HG03342 (cell line): Measurements from ENCODE around the gene SPRYD7.
"Not testable (repeated sequence)": the region's sequence is repeated elsewhere in the genome, so short reads cannot be mapped to it uniquely, and the experiment has no call there.

ENCODE experiments used
- ATAC-seq: cut with Tn5 transposase; IDR thresholded peaks from one replicate; pipeline ENCODE4 v1.9.1; 2021; ENCODE audit warnings: mild to moderate bottlenecking, moderate library complexity; ENCODE audit not compliant: unreplicated experiment

The SPRYD7 gene

GRCh38 chr13:49933511-49933910 lies 2.6 kb downstream of the SPRYD7 start:
- ATAC-seq, result no peak

DNA sequence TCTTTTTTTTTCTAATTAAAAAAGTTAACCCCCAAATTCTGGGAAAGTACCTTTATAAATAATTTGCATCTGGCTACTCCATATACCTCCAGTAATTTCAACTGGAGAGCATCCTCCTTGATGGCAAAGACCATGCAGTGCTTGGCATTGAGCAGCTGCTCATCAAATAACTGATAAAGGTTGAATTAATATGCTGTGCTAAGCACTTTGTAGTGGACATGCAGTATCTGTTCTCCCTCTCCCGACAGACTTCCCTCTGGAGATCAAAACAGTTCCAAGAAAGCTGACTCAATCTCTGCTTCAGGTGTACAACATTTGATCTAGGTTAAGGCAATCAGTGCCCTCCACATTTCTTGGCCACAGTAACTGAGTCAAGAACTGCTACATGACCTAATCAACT lies 3.3 kb downstream of the SPRYD7 start:
- ATAC-seq, result no peak

- no peak for ATAC-seq
Observed at GRCh38 chr13:49932066-49932465, 4.1 kb downstream of the SPRYD7 start.

- ATAC-seq, result no peak
Observed at GRCh38 chr13:49927755-49928154, 8.4 kb downstream of the SPRYD7 start.

DNA sequence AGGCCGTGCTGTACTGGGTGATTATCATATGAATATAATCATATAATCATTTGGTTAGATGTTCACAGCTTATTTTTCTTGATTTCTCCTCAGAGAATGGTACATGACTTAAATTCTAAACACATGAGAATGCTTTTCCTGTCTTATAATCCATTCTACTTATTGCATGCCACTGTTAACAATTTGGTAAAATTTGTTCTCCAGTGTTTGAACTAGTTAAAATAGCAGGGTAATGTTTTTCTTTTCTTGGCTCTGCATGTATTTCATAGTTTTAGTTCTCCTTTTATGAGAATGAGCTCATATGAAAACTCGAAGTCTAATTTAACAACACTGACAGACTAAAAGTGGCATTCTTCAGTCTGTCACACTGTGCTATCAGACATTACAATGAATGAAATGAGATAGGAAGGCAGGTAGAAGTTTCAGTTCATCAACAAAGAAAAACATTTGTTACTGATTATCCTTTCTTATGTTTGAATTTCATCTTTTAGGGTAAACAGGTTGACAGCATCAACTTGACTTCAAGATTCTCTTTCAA lies 10.2 kb downstream of the SPRYD7 start:
- no peak for ATAC-seq

- ATAC-seq, result no peak
Observed at GRCh38 chr13:49922301-49922700, 13.8 kb downstream of the SPRYD7 start.

GRCh38 chr13:49920969-49921368 lies 15.2 kb downstream of the SPRYD7 start:
- ATAC-seq, result not testable (repeated sequence)

DNA sequence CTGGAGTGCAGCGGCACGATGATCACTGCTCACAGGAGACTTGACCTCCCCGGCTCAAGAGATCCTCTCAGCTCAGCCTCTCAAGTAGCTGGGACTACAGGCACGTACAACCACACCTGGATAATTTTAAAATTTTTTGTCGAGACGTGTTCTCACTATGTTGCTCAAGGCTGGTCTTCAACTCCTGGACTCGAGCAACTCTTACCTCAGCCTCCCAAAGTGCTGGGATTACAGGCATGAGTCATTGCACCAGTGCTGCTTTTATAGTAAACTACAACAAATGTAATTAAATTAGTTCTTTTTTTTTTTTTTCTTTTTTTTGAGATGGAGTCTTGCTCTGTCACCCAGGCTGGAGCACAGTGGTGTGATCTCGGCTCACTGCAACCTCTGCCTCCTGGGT lies 18.0 kb downstream of the SPRYD7 start:
- ATAC-seq, result not testable (repeated sequence)

DNA sequence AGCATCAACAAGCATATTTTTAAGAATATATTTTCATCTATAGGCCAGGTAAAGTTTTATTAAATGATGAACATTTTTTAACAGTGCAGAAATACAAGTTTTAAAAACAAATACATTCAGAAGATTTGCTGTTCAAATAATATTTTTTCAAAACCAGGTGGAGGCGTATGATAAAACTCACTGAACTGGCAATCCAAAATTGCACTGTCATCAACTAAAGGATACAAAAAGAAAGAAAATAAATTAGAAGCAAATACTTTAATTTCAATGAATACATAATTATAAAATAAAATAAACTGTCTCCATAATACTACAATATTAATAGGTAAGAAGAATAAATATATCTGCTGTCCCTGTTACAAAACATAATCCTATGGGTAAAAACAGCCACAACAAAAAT lies 21.2 kb downstream of the SPRYD7 start:
- ATAC-seq, result no peak

DNA sequence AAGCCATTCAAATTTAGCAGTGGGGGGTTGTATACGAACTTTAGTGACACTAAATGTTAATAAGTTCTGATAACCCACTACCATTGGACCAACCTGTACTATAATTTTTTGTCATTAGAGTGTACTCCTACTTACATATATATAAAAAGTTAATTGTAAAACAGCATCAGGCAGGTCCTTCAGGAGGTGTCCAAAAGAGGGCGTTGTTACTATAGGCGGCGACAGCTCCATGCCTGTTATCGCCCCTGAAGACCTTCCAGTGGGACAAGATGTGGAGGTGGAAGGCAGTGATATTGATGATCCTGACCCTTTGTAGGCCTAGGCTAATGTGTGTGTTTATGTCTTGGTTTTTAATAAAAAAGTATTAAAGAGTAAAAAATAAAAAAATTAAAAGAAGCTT lies 27.5 kb downstream of the SPRYD7 start:
- no peak for ATAC-seq

- no peak for ATAC-seq
Observed at GRCh38 chr13:49904729-49905456, 31.2 kb downstream of the SPRYD7 start.

GRCh38 chr13:49898792-49899191 lies 37.3 kb downstream of the SPRYD7 start:
- no peak for ATAC-seq

- no peak for ATAC-seq
Observed at GRCh38 chr13:49897713-49898112, 38.4 kb downstream of the SPRYD7 start.

- ATAC-seq, result no peak
Observed at GRCh38 chr13:49895826-49896225, 40.3 kb downstream of the SPRYD7 start.

- no peak for ATAC-seq
Observed at GRCh38 chr13:49893591-49893990, 42.5 kb downstream of the SPRYD7 start.

- no peak for ATAC-seq
Observed at GRCh38 chr13:49890376-49890775, 45.8 kb downstream of the SPRYD7 start.

- no peak for ATAC-seq
Observed at GRCh38 chr13:49878682-49879081, 57.5 kb downstream of the SPRYD7 start.

GRCh38 chr13:49877629-49878218 lies 58.4 kb downstream of the SPRYD7 start:
- ATAC-seq, result no peak

- no peak for ATAC-seq
Observed at GRCh38 chr13:49874430-49874829, 61.7 kb downstream of the SPRYD7 start.

DNA sequence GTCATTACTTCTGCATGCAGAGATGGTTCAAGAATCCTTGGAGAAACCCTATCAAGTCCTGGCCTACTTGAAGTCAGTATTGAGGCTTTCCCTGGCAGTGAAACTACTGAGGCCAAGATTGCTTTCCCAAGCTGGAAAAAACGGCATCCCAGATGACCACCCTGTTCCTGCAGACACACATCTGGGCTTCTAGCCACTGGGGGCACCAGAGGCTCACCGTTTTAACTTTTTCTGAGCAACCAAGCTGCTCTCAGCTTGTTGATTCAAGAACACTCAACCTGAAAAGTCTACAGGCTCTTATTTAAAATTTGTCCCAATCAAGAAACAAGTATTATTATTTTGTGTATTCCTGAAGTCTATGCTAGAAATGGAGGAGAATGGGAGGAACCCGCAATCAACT lies 66.6 kb downstream of the SPRYD7 start:
- ATAC-seq, result no peak

GRCh38 chr13:49867834-49868233 lies 68.3 kb downstream of the SPRYD7 start:
- ATAC-seq, result no peak

DNA sequence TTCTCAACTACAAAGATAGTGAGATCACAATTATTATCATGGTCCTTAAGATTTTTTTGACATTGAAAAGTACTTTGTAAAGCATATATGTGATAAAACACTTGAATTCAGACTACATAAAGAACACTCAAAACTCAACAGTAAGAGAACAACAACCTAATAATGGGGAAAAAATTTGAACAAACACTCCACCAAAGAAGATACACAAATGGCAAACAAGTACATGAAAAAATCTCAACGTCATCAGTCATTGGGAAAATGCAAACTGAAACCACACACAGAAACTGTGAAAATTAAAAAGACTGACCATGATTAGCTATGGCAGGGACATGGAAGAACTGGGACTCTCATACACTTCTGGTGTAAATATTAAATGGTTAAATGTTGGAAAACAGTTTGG lies 70.9 kb downstream of the SPRYD7 start:
- no peak for ATAC-seq

GRCh38 chr13:49864509-49864908 lies 71.6 kb downstream of the SPRYD7 start:
- no peak for ATAC-seq
